ENCODE measurements around the gene KSR1.

The KSR1 gene

GRCh38 chr17:27543464-27543856, 87.2 kb downstream of the KSR1 start:
- DNase-seq (ENCODE audit: low read depth), result no peak
- no peak overlapping the region for H3K4me3 ChIP-seq (ENCODE audit: low read depth, low read length)
- TF ChIP-seq, protein P1, sequence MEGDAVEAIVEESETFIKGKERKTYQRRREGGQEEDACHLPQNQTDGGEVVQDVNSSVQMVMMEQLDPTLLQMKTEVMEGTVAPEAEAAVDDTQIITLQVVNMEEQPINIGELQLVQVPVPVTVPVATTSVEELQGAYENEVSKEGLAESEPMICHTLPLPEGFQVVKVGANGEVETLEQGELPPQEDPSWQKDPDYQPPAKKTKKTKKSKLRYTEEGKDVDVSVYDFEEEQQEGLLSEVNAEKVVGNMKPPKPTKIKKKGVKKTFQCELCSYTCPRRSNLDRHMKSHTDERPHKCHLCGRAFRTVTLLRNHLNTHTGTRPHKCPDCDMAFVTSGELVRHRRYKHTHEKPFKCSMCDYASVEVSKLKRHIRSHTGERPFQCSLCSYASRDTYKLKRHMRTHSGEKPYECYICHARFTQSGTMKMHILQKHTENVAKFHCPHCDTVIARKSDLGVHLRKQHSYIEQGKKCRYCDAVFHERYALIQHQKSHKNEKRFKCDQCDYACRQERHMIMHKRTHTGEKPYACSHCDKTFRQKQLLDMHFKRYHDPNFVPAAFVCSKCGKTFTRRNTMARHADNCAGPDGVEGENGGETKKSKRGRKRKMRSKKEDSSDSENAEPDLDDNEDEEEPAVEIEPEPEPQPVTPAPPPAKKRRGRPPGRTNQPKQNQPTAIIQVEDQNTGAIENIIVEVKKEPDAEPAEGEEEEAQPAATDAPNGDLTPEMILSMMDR (conservative IDR thresholded peaks at IDR 0.05; ENCODE audit: low read depth, low read length), result no peak

GRCh38 chr17:27543958-27544349, 87.7 kb downstream of the KSR1 start:
- no peak overlapping the region for H3K4me3 ChIP-seq (ENCODE audit: low read depth, low read length)
- TF ChIP-seq, protein P1 (conservative IDR thresholded peaks at IDR 0.05; ENCODE audit: low read depth, low read length), result no peak
- DNase-seq (ENCODE audit: low read depth), result no peak

DNA sequence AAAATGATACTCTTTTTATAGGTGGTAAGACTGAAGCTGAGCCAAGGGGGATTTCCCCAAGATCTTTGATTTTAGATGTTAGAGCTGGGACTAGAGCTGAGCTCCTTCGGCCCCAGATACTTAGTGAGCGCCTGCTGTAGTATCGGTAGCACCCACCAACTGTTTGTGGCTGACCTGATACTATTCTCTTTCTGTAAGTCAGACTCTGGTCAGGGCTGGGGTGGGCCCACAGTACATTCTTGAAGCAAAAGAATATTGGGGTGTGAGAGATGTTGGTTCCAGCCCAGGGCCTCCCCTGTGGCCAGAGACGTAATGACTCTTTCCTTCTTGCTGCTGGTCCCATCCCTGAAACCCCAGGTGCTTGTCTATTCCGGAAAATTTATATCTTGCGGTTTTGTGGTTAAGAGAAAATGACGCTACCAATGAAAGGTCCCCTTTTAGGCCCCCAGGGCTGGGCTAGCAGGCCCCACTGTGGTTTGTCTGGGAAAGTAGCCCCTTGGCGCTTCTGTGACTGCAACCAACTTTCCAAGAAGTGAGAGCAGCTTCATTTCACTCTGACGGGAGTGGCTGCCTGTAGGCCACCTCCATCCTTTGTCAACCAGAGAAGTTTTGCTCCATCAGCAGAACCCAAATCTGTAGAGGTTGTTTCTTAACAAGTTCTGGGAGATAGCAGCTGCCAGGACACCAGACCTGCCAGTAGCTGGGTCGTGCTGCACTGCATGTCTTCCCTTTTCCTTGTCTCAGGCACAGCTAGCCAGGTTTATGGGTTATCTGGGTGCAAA, 88.3 kb downstream of the KSR1 start:
- H3K4me3 ChIP-seq (ENCODE audit: low read depth, low read length), result no peak overlapping the region
- TF ChIP-seq, protein P1 (conservative IDR thresholded peaks at IDR 0.05; ENCODE audit: low read depth, low read length), result no peak
- peak; percentile 94 for DNase-seq (ENCODE audit: low read depth)

GRCh38 chr17:27545562-27546229, 89.4 kb downstream of the KSR1 start:
- TF ChIP-seq, protein P1 (conservative IDR thresholded peaks at IDR 0.05; ENCODE audit: low read depth, low read length), result no peak
- no peak for DNase-seq (ENCODE audit: low read depth)
- H3K4me3 ChIP-seq (ENCODE audit: low read depth, low read length), result no peak overlapping the region

DNA sequence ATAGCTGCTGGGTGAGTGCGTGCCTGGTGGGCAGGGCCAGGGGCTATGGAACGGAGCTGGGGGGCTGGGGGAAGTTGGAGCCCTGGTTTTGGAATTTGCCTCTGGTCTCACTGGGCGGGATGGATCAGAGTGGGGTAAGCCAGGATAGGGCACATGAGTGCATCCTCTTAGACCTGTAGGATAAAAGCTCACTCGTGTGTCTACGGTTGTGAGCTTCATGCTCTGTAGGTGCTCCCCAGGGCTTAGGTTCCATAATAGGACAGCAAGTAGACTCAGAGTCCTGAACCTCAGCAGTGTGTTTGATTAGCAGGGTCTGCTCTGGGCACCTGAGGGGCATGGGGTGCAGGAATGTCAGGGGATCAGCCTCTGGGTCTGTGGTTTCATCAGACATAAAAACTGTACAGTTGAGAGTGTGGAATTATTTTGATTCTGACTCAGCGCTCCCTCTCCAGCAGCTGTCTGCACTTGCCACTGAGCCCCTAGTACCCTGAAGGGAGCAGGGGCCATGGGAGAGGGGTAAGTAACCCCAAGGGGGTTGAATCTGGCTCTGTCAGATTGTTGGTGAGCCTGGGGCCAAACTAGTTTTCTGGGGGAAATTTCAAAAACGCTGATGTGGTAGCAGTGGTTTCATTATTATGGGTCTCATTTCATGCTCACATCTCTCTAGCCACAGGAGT, 90.5 kb downstream of the KSR1 start:
- TF ChIP-seq, protein P1 (conservative IDR thresholded peaks at IDR 0.05; ENCODE audit: low read depth, low read length), result no peak
- DNase-seq (ENCODE audit: low read depth), result peak; percentile 53
- H3K4me3 ChIP-seq (ENCODE audit: low read depth, low read length), result no peak overlapping the region

DNA sequence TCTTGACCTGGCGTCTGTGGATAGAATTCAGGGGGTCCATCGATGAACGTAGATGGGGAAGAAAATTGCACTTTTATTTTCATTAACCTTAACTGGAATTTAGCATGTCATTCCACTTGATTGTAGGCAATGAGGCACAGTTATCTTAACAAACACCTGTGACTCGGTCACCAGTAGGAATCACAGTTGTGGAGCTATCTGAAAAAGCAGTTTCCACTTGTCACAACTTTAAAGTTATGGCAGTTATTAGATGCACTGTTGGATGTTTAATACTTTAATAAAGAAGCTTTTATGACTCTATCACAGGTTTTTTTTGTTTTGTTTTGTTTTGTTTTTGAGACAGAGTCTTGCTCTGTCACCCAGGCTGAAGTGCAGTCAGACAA, 91.0 kb downstream of the KSR1 start:
- DNase-seq (ENCODE audit: low read depth), result no peak

More for the DNA sequence above, 91.0 kb downstream of the KSR1 start:
- H3K4me3 ChIP-seq (ENCODE audit: low read depth, low read length), result no peak overlapping the region
- TF ChIP-seq, protein P1 (conservative IDR thresholded peaks at IDR 0.05; ENCODE audit: low read depth, low read length), result no peak
